H1 (cell line): ENCODE data around the gene ENPP1. TPM values are rescaled to one million over a fixed set of nuclear protein-coding genes. Genes with fewer than 3 reads are reported as not detected.

ENCODE experiments used
- EGR1 ChIP-seq: IDR thresholded peaks from 2 replicates; pipeline ENCODE4 v1.6.1; 2011; ENCODE audit warnings: low read depth, low read length, borderline replicate concordance
- TCF12 ChIP-seq: IDR thresholded peaks from 2 replicates; pipeline ENCODE4 v1.6.1; 2011; ENCODE audit warnings: low read depth, mild to moderate bottlenecking, low read length
- polyA plus RNA-seq, 7 experiments: library from polyadenylated mRNA; depleted of rRNA in 3 of 7; stranded (reverse) in 5 of 7; unstranded in 2 of 7; fragments of >200 nt in 5 of 7; fragments of 200-250 nt in 2 of 7; gene quantifications; 1 replicate in 5 of 7; 2 replicates in 1 of 7; 4 replicates in 1 of 7; pipeline versions ENCODE4 v1.2.1 to v1.2.3, GENCODE V29; 2011 to 2013; ENCODE audit warnings: missing spikeins in 2 of 7, mixed read lengths in 2 of 7
- total RNA-seq: library from RNA; stranded (reverse); fragmentation: NEBNext Ultra II Directional; extraction: Animal tissue kit (Norgen Biotek cat#: 25700); gene quantifications from 2 replicates; pipeline ENCODE4 v1.2.1, GENCODE V29; 2021

The ENPP1 gene
- total and polyA plus RNA-seq, 2 of the 8 experiments (the other 6 are each of a cell fraction or from before 2014, with no cell fraction given): 10.1 to 39.1 TPM

DNA sequence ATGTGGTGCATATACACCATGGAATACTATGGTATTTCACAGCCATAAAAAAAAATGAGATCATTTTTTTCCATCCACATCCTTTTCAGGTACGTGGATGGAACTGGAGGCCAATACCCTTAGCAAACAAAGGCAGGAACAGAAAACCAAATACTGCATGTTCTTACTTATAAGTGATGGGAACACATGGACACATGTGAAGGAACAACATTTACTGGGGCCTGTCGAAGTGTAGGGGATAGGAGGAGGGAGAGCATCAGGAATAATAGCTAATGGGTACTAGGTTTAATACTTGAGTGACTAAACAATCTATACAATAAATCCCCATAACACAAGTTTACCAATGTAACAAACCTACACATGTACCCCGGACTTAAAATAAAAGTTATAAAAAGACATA lies 112.8 kb downstream of the ENPP1 start (continued):
- TF ChIP-seq EGR1 (no peak), TCF12 (no peak)
